GM12878 (cell line): ENCODE results near the gene FAM111B. TPM values are rescaled to one million over a fixed set of nuclear protein-coding genes. Genes with fewer than 3 reads are reported as not detected.

ENCODE experiments used
- ATAC-seq: fragments of 200-7000 bp; cut with Tn5 transposase; 3 replicates; pipeline ENCODE4 v1.9.1; 2020; ENCODE audit warnings: mild to moderate bottlenecking, moderate library complexity
- BruUV-seq: library from RNA; stranded (reverse); fragments of 400-500 nt; replicated peaks from 2 replicates; lab custom pipeline; 2021; lab: Mats Ljungman, UMichigan
- CTCF ChIA-PET: fragments of 300-600 bp; sonication (Branson Sonifier 250); formaldehyde crosslinking; extraction: SDS; loops from one replicate; lab custom pipeline; 2021; ENCODE audit warnings: inconsistent platforms; lab: Yijun Ruan, JAX
- POLR2A ChIA-PET: fragments of 350-600 bp; formaldehyde crosslinking; extraction: SDS; loops from one replicate; lab custom pipeline; 2021; ENCODE audit warnings: inconsistent platforms; lab: Charles Lee
- RAD21 ChIA-PET: fragments of 300-600 bp; sonication (Branson Sonifier 250); formaldehyde crosslinking; loops from one replicate; lab custom pipeline; 2023; ENCODE audit warnings: antibody characterized with exemption; ENCODE audit not compliant: unreplicated experiment; lab: Charles Lee
- SMC1A ChIA-PET: fragments of 300-600 bp; sonication (Branson Sonifier 250); formaldehyde crosslinking; loops from one replicate; lab custom pipeline; 2023; ENCODE audit not compliant: unreplicated experiment, uncharacterized antibody; lab: Charles Lee
- DNase-seq: peaks from one replicate; pipeline ENCODE4 v3.0.0-alpha.2; 2011; ENCODE audit warnings: low read depth, low spot score
- FAIRE-seq: peaks from 3 replicates; lab custom pipeline; 2011; peaks lifted over from hg19 to GRCh38; lab: Jason Lieb, UNC
- H2AFZ ChIP-seq: 2 replicates; pipeline ENCODE4 v1.6.0; 2011; ENCODE audit warnings: low read depth, low read length, control low read depth; ENCODE audit not compliant: control insufficient read depth
- H3K27ac ChIP-seq: 2 replicates; pipeline ENCODE4 v1.5.1; 2011; ENCODE audit warnings: control low read depth; ENCODE audit not compliant: control insufficient read depth, insufficient read depth
- H3K27me3 ChIP-seq, 2 experiments: replicated peaks in 1 of 2; 2 replicates each; pipeline versions ENCODE4 v1.6.0 to v1.6.1; 2011; ENCODE audit warnings: low read length in 1 of 2; ENCODE audit not compliant: control insufficient read depth in 2 of 2, insufficient read depth in 2 of 2
- H3K36me3 ChIP-seq, 2 experiments: 2 replicates each; pipeline ENCODE4 v1.5.1; 2011; ENCODE audit warnings: low read length in 1 of 2; ENCODE audit not compliant: control insufficient read depth in 2 of 2, insufficient read depth in 2 of 2
- H3K4me1 ChIP-seq: 2 replicates; pipeline ENCODE4 v1.6.1; 2011; ENCODE audit warnings: mild to moderate bottlenecking, low read length, moderate library complexity, mixed read lengths; ENCODE audit not compliant: control insufficient read depth, insufficient read depth
- H3K4me2 ChIP-seq: 2 replicates; pipeline ENCODE4 v1.6.0; 2011; ENCODE audit warnings: control low read depth; ENCODE audit not compliant: control insufficient read depth, insufficient read depth
- H3K4me3 ChIP-seq: fragments of 200-600 bp; sonication (generic); 2 replicates; pipeline ENCODE4 v1.5.1; 2016
- H3K79me2 ChIP-seq: 2 replicates; pipeline ENCODE4 v1.6.0; 2011; ENCODE audit warnings: low read length; ENCODE audit not compliant: control insufficient read depth, insufficient read depth
- H3K9ac ChIP-seq: 2 replicates; pipeline ENCODE4 v1.8.0; 2011; ENCODE audit warnings: low read length, control low read depth, mixed read lengths; ENCODE audit not compliant: control insufficient read depth, insufficient read depth
- H3K9me3 ChIP-seq: replicated peaks from 3 replicates; pipeline ENCODE4 v1.5.1; 2011; ENCODE audit warnings: mild to moderate bottlenecking, low read length; ENCODE audit not compliant: control insufficient read depth, insufficient read depth
- H4K20me1 ChIP-seq: 2 replicates; pipeline ENCODE4 v1.6.0; 2011; ENCODE audit not compliant: control insufficient read depth, insufficient read depth
- GATAD2B ChIP-seq: fragments of 450-650 bp; conservative IDR thresholded peaks from 2 replicates; pipeline ENCODE4 v1.6.1; 2017; ENCODE audit warnings: low read depth, mild to moderate bottlenecking, moderate library complexity
- MEF2B ChIP-seq: fragments of 450-650 bp; IDR thresholded peaks from 2 replicates; pipeline ENCODE4 v1.6.1; 2018; ENCODE audit warnings: mild to moderate bottlenecking, moderate library complexity; ENCODE audit not compliant: partially characterized antibody, poor library complexity, severe bottlenecking
- MTA2 ChIP-seq: fragments of 450-650 bp; IDR thresholded peaks from 2 replicates; pipeline ENCODE4 v1.6.1; 2016; ENCODE audit warnings: low read depth, mild to moderate bottlenecking, moderate library complexity
- POLR2AphosphoS2 ChIP-seq: IDR thresholded peaks from 2 replicates; pipeline ENCODE4 v1.6.1; 2011; ENCODE audit warnings: low read depth, mild to moderate bottlenecking, low read length, improper control_type of control experiment, moderate library complexity
- POLR2AphosphoS5 ChIP-seq: IDR thresholded peaks from 2 replicates; pipeline ENCODE4 v1.6.1; 2011; ENCODE audit warnings: mild to moderate bottlenecking, low read length, inconsistent platforms
- SIN3A ChIP-seq: IDR thresholded peaks from 2 replicates; pipeline ENCODE4 v1.6.1; 2012; ENCODE audit warnings: low read depth, low read length, improper control_type of control experiment
- SMAD1 ChIP-seq: fragments of 450-650 bp; IDR thresholded peaks from 2 replicates; pipeline ENCODE4 v1.6.1; 2018; ENCODE audit warnings: mild to moderate bottlenecking, low read depth; ENCODE audit not compliant: partially characterized antibody
- SREBF2 ChIP-seq: IDR thresholded peaks from 2 replicates; pipeline ENCODE4 v1.6.1; 2012; ENCODE audit warnings: mild to moderate bottlenecking, low read length
- SUZ12 ChIP-seq: fragments of 200-600 bp; sonication (generic); IDR thresholded peaks from one replicate; pipeline ENCODE4 v1.6.1; 2018; ENCODE audit warnings: antibody characterized with exemption, mild to moderate bottlenecking; ENCODE audit not compliant: unreplicated experiment
- WGBS: methylation state at CpG from one replicate; pipeline ENCODE4 v1.1.6; 2016; ENCODE audit warnings: low lambda C conversion rate; ENCODE audit not compliant: insufficient replicate concordance, insufficient coverage; ENCODE audit errors: missing lambda C conversion rate; 5-methylcytosine and 5-hydroxymethylcytosine counted together
- in situ Hi-C: fragments of 300-500 bp; cut with MboI; formaldehyde crosslinking; loops from 9 replicates; pipeline ENCODE4 v1.14.3; 2018; ENCODE audit warnings: mixed read lengths
- intact Hi-C: fragments of 100-400 bp; cut with micrococcal nuclease; formaldehyde crosslinking; loops from one replicate; pipeline ENCODE4 v1.14.2; 2022; ENCODE audit not compliant: unreplicated experiment
- polyA plus RNA-seq, 11 experiments: library from polyadenylated mRNA; depleted of rRNA in 4 of 11; unstranded in 6 of 11; stranded (reverse) in 5 of 11; fragments of >200 nt; fragmentation: Nextera tagmentation in 4 of 11; fragmentation: Illumina TruSeq in 1 of 11; extraction: Ambion mirVana in 4 of 11; extraction: Trizol in 1 of 11; gene quantifications; 1 replicate in 1 of 11; 2 replicates in 10 of 11; pipeline versions ENCODE4 v1.2.1 to v1.2.3, GENCODE V29; 2011 to 2016; ENCODE audit warnings: inconsistent platforms in 2 of 11, missing spikeins in 2 of 11, low read depth in 1 of 11
- total RNA-seq, 4 experiments: library from RNA; depleted of rRNA in 3 of 4; stranded (reverse); fragments of >200 nt in 3 of 4; fragmentation: Illumina TruSeq in 1 of 4; extraction: Trizol in 1 of 4; gene quantifications; 2 replicates each; pipeline versions ENCODE4 v1.2.1 to v1.2.3, GENCODE V29; 2013 to 2021
- TF ChIP-seq, protein P1 (sequence below): fragments of 450-650 bp; formaldehyde crosslinking; IDR thresholded peaks from 2 replicates; pipeline ENCODE4 v1.5.0; 2022; ENCODE audit warnings: mild to moderate bottlenecking, missing genetic modification characterization

FAM111B gene
- total and polyA plus RNA-seq, 10 of the 15 experiments (the other 5 are each of a cell fraction or from before 2014, with no cell fraction given), result 35.9 to 97.2 (median 62.1) TPM

DNA sequence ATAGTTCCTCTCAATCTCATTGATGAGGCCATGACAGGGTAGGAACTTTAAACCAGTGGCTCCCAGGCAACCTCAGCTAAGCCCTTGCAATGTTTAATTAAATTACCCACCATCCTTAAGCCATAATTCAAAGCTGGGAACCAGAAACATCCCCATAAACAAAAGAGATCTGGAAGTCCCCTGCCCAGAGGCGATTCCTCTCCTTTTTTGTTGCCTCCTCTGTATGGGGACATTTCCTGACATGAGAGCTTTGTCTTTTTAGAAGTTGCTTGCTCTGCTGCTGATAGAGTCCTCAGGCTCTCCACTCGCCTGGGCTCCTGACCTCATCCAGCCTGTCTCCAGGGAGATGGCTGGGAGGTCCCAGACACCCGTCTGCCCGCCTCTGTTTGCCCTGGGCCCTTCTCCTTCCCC lies 68.1 kb downstream of the FAM111B start:
- Histone ChIP-seq H3K36me3 (0 out of 4 replicates have a peak, but pooled peaks cover 0 to 3% of the 10 kb centered on the region in 2 experiments), H2AFZ (no peak overlapping the region), H4K20me1 (no peaks in the 10 kb centered on the region), H3K9ac (peak overlapping the region; percentile 32)
- CTCF ChIA-PET, result interaction anchor here (0.6 to 30.3 kb wide), 17 partner anchors 9 to 1467 kb away, joined by 3 to 1180 read pairs (median 4); partner anchors contain the start of gene MPEG1
- FAIRE-seq, result no peak
- ATAC-seq, result peak; percentile 1; the same call in 2 of the 3 replicates
- WGBS, result 60% methylated on average over 4 of the region's 4 CpGs
- no TSS peak for BruUV-seq
- no peak for DNase-seq
- intact Hi-C loops, result no loop called here
- TF ChIP-seq SUZ12 (no peak), POLR2AphosphoS5 (peak; percentile 13), SIN3A (no peak), MTA2 (no peak), SREBF2 (no peak), GATAD2B (no peak), MEF2B (peak; percentile 75), SMAD1 (no peak), POLR2AphosphoS2 (peak; percentile 50; the same call in 1 of the 2 replicates)
- TF ChIP-seq, protein P1, sequence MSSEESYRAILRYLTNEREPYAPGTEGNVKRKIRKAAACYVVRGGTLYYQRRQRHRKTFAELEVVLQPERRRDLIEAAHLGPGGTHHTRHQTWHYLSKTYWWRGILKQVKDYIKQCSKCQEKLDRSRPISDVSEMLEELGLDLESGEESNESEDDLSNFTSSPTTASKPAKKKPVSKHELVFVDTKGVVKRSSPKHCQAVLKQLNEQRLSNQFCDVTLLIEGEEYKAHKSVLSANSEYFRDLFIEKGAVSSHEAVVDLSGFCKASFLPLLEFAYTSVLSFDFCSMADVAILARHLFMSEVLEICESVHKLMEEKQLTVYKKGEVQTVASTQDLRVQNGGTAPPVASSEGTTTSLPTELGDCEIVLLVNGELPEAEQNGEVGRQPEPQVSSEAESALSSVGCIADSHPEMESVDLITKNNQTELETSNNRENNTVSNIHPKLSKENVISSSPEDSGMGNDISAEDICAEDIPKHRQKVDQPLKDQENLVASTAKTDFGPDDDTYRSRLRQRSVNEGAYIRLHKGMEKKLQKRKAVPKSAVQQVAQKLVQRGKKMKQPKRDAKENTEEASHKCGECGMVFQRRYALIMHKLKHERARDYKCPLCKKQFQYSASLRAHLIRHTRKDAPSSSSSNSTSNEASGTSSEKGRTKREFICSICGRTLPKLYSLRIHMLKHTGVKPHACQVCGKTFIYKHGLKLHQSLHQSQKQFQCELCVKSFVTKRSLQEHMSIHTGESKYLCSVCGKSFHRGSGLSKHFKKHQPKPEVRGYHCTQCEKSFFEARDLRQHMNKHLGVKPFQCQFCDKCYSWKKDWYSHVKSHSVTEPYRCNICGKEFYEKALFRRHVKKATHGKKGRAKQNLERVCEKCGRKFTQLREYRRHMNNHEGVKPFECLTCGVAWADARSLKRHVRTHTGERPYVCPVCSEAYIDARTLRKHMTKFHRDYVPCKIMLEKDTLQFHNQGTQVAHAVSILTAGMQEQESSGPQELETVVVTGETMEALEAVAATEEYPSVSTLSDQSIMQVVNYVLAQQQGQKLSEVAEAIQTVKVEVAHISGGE (CRISPR knock-in tag), result no peak
- TF ChIP-seq, all 136 proteins: peak for 3
- Histone ChIP-seq H3K79me2 (peaks cover 61% of the 10 kb centered on the region), H3K9me3 (peaks cover 16% of the 10 kb centered on the region; the same call in 2 of the 3 replicates), H3K4me3 (peak overlapping the region; percentile 93), H3K4me2 (peak overlapping the region; percentile 93), H3K27ac (peak overlapping the region; percentile 84; the same call in 1 of the 2 replicates), H3K4me1 (peaks cover 6% of the 10 kb centered on the region), H3K27me3 (no peaks in the 10 kb centered on the region)
- RAD21 ChIA-PET, result interaction anchor here (1.0 to 9.0 kb wide), 8 partner anchors 11 to 108 kb away, joined by 3 to 183 read pairs (median 10); partner anchors contain the start of gene MPEG1
- in situ Hi-C loops, result loop anchor here (10.0 to 25.0 kb wide), 2 partner anchors 380 to 1587 kb away; partner anchors contain the start of gene MS4A15
- POLR2A ChIA-PET, result interaction anchor here (1.0 to 4.3 kb wide), 10 partner anchors 8 to 38 kb away, joined by 5 to 32 read pairs (median 10); partner anchors contain the start of gene MPEG1
- SMC1A ChIA-PET, result interaction anchor here (0.8 to 14.9 kb wide), 13 partner anchors 10 to 255 kb away, joined by 3 to 155 read pairs (median 5); partner anchors contain the start of gene MPEG1
